Endothelial cell of umbilical vein (primary cell): Measurements from ENCODE around the gene COL15A1. TPM values are rescaled to one million over a fixed set of nuclear protein-coding genes. Genes with fewer than 3 reads are reported as not detected.

Experiments
- BruUV-seq: library from RNA; stranded (reverse); fragments of 400-500 nt; replicated peaks from 2 replicates; lab custom pipeline; 2021; lab: Mats Ljungman, UMichigan
- CTCF ChIA-PET: fragments of 300-600, 350-600 bp; sonication (Branson Sonifier 250); formaldehyde crosslinking; loops from one replicate; lab custom pipeline; 2021; ENCODE audit warnings: antibody characterized with exemption, inconsistent platforms; lab: Charles Lee
- POLR2A ChIA-PET: fragments of 300-600, 350-600 bp; sonication (Branson Sonifier 250); formaldehyde crosslinking; loops from one replicate; lab custom pipeline; 2021; ENCODE audit warnings: antibody characterized with exemption, inconsistent platforms; lab: Charles Lee
- DNase-seq: peaks from one replicate; pipeline ENCODE4 v3.0.0-alpha.2; 2011; ENCODE audit warnings: low read depth, low spot score
- FAIRE-seq: peaks from 2 replicates; lab custom pipeline; 2011; peaks lifted over from hg19 to GRCh38; lab: Jason Lieb, UNC
- H2AFZ ChIP-seq: 2 replicates; pipeline ENCODE4 v1.6.0; 2012; ENCODE audit warnings: low read depth, low read length, control low read depth, inconsistent platforms
- H3K27ac ChIP-seq: 2 replicates; pipeline ENCODE4 v1.5.1; 2011; ENCODE audit warnings: low read depth, mild to moderate bottlenecking, control low read depth, low read length, moderate library complexity; ENCODE audit not compliant: insufficient read depth
- H3K27me3 ChIP-seq, 2 experiments: 2 replicates each; pipeline versions ENCODE4 v1.6.0 to v1.6.1; 2011; ENCODE audit warnings: low read length in 2 of 2, mixed read lengths in 1 of 2; ENCODE audit not compliant: control insufficient read depth in 2 of 2, insufficient read depth in 2 of 2
- H3K36me3 ChIP-seq, 2 experiments: 2 replicates in 1 of 2; 3 replicates in 1 of 2; pipeline ENCODE4 v1.5.1; 2011; ENCODE audit warnings: low read length in 2 of 2, mild to moderate bottlenecking in 1 of 2, moderate library complexity in 1 of 2; ENCODE audit not compliant: control insufficient read depth in 2 of 2, insufficient read depth in 2 of 2; ENCODE audit errors: extremely low read depth in 1 of 2
- H3K4me1 ChIP-seq: 3 replicates; pipeline ENCODE4 v1.5.1; 2011; ENCODE audit warnings: mild to moderate bottlenecking, low read length; ENCODE audit not compliant: control insufficient read depth, insufficient read depth; ENCODE audit errors: extremely low read depth
- H3K4me2 ChIP-seq: 2 replicates; pipeline ENCODE4 v1.6.1; 2011; ENCODE audit warnings: low read length, control low read depth, mixed read lengths; ENCODE audit not compliant: insufficient read depth
- H3K4me3 ChIP-seq, 3 experiments: fragments of 200-600 bp in 1 of 3; sonication (generic), shearing (Covaris generic) in 1 of 3; replicated peaks in 1 of 3; 2 replicates each; pipeline ENCODE4 v1.5.1; 2011 to 2016; ENCODE audit warnings: control low read depth in 3 of 3, low read length in 3 of 3, mild to moderate bottlenecking in 2 of 3, inconsistent platforms in 1 of 3, low read depth in 1 of 3, moderate library complexity in 1 of 3; ENCODE audit not compliant: insufficient read depth in 1 of 3
- H3K79me2 ChIP-seq: 2 replicates; pipeline ENCODE4 v1.6.0; 2012; ENCODE audit warnings: low read length, inconsistent platforms; ENCODE audit not compliant: control insufficient read depth, insufficient read depth
- H3K9ac ChIP-seq: replicated peaks from 2 replicates; pipeline ENCODE3; 2011; ENCODE audit warnings: low read length, control low read depth; ENCODE audit not compliant: insufficient read depth; ENCODE audit errors: extremely low read depth
- H3K9me1 ChIP-seq: replicated peaks from 3 replicates; pipeline ENCODE4 v1.6.0; 2011; ENCODE audit warnings: mild to moderate bottlenecking, low read length; ENCODE audit not compliant: control insufficient read depth, insufficient read depth; ENCODE audit errors: extremely low read depth
- H3K9me3 ChIP-seq: replicated peaks from 2 replicates; pipeline ENCODE4 v1.5.1; 2012; ENCODE audit warnings: low read length, inconsistent platforms; ENCODE audit not compliant: control insufficient read depth, insufficient read depth
- H4K20me1 ChIP-seq: replicated peaks from 2 replicates; pipeline ENCODE3; 2011; ENCODE audit warnings: mild to moderate bottlenecking, low read length; ENCODE audit not compliant: control insufficient read depth, insufficient read depth; ENCODE audit errors: extremely low read depth
- EZH2 ChIP-seq: IDR thresholded peaks from 2 replicates; pipeline ENCODE4 v1.6.1; 2012; ENCODE audit warnings: borderline replicate concordance, low read depth, mild to moderate bottlenecking, moderate library complexity, low read length, inconsistent platforms; ENCODE audit not compliant: severe bottlenecking
- FOS ChIP-seq: IDR thresholded peaks from 2 replicates; pipeline ENCODE4 v1.6.1; 2011; ENCODE audit warnings: mild to moderate bottlenecking, low read length, moderate library complexity, borderline replicate concordance; ENCODE audit not compliant: insufficient read depth
- JUN ChIP-seq: IDR thresholded peaks from 2 replicates; pipeline ENCODE4 v1.6.1; 2011; ENCODE audit warnings: borderline replicate concordance, low read depth; ENCODE audit not compliant: insufficient read length, insufficient read depth
- MYC ChIP-seq: IDR thresholded peaks from one replicate; pipeline ENCODE4 v1.6.1; 2011; ENCODE audit warnings: mild to moderate bottlenecking, low read depth, low read length
- POLR2A ChIP-seq: IDR thresholded peaks from 2 replicates; pipeline ENCODE4 v1.6.1; 2012; ENCODE audit warnings: low read depth, mild to moderate bottlenecking, control low read depth, low read length
- POLR2AphosphoS5 ChIP-seq: IDR thresholded peaks from 2 replicates; pipeline ENCODE4 v1.6.1; 2012; ENCODE audit warnings: low read depth, mild to moderate bottlenecking, control low read depth, low read length, moderate library complexity; ENCODE audit not compliant: insufficient read depth
- dilution Hi-C: fragments of 300-500 bp; cut with MboI; formaldehyde crosslinking; loops from one replicate; pipeline ENCODE4 v1.15.0; 2019; ENCODE audit warnings: low sequenced_read_pairs; ENCODE audit not compliant: extremely low pct_ligation_motif_present
- intact Hi-C: fragments of 100-400 bp; cut with micrococcal nuclease; formaldehyde crosslinking; loops from one replicate; pipeline ENCODE4 v1.10.0; 2022
- polyA plus RNA-seq, 4 experiments: library from polyadenylated mRNA; depleted of rRNA in 3 of 4; stranded (reverse) in 3 of 4; unstranded in 1 of 4; fragments of >200 nt; gene quantifications; 2 replicates each; pipeline versions ENCODE4 v1.2.1 to v1.2.3, GENCODE V29; 2011 to 2012; ENCODE audit warnings: missing spikeins in 1 of 4
- total RNA-seq: library from RNA; stranded (reverse); gene quantifications from 2 replicates; pipeline ENCODE4 v1.2.3, GENCODE V29; 2021
- TF ChIP-seq, protein P1 (sequence below): IDR thresholded peaks from 2 replicates; pipeline ENCODE4 v1.6.1; 2011; ENCODE audit not compliant: insufficient read depth, insufficient read length

The COL15A1 gene
- total and polyA plus RNA-seq, 2 donors (not counting 3 experiments of a cell fraction or from before 2014, with no cell fraction given) = not detected

DNA sequence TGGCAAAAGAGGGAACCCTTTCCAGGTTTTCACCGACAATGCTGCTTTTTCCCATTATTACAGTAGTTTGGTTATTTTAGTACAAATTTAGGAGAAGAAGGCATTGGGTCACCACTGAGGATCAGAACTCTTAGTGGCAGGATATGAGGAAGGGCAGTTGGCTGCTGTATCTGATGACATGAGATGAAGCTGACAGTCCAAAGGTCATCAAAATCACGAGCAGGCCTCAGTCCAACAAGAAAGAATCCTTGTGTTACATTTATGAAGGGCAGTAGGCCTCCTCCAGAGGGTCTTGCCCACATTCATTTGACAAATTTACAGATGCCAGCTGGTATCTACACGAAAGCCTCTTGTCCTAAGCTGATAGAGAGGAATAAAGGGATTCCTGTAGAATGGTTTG is 49.5 kb upstream of the COL15A1 start:
- BruUV-seq = no TSS peak

DNA sequence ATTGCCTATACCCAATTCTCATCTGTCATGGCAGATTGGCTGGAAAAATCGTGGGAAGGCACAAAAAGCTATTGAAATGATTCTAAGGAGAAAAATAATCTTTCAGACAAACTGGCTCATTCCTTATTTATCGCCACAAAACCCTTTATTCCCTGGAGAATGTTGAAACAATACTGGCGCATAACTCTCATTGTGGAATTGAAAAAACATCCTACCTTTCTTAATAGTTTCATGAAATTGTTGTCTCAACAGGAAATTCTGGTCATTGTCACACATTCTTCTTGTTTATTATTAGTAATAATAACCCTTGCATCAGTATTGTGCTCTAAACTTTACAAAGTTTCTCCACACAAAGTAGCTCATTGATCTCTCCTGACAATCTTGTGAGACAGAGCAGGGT is 48.9 kb upstream of the COL15A1 start:
- no peak for TF ChIP-seq POLR2A
- no peak for TF ChIP-seq EZH2
- no peak for TF ChIP-seq JUN
- no peak for TF ChIP-seq MYC
- Histone ChIP-seq H3K4me3 (no peak overlapping the region), H3K9me1 (no peaks in the 10 kb centered on the region), H3K9me3 (no peaks in the 10 kb centered on the region), H3K36me3 (no peaks in the 10 kb centered on the region), H3K27ac (no peak overlapping the region), H3K4me1 (no peaks in the 10 kb centered on the region), H3K27me3 (peaks cover 2 to 4% of the 10 kb centered on the region in 2 experiments), H4K20me1 (no peaks in the 10 kb centered on the region), H3K4me2 (no peak overlapping the region), H3K79me2 (no peaks in the 10 kb centered on the region), H2AFZ (no peak overlapping the region), H3K9ac (no peak overlapping the region)
- BruUV-seq = no TSS peak
- ChIA-PET POLR2A (no interaction called here), CTCF (no interaction called here)
- no peak for DNase-seq
- FAIRE-seq = no peak
- intact Hi-C loops (no loop called here), dilution Hi-C loops (no loop called here)

More for the DNA sequence above, 49.5 kb upstream of the COL15A1 start:
- TF ChIP-seq MYC (no peak), JUN (no peak), POLR2AphosphoS5 (no peak), FOS (no peak)
- TF ChIP-seq, protein P1, sequence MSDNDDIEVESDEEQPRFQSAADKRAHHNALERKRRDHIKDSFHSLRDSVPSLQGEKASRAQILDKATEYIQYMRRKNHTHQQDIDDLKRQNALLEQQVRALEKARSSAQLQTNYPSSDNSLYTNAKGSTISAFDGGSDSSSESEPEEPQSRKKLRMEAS = no peak
- H3K36me3 ChIP-seq = no peaks in the 10 kb centered on the region
- no peaks in the 10 kb centered on the region for H3K9me1 ChIP-seq
- H3K79me2 ChIP-seq = no peaks in the 10 kb centered on the region
- H2AFZ ChIP-seq = no peak overlapping the region
- no peak overlapping the region for H3K4me3 ChIP-seq
- dilution Hi-C loops (no loop called here), intact Hi-C loops (no loop called here)
- DNase-seq = no peak
- H3K9ac ChIP-seq = no peak overlapping the region
- no peak overlapping the region for H3K4me2 ChIP-seq
- H3K9me3 ChIP-seq = no peaks in the 10 kb centered on the region
- H3K27ac ChIP-seq = no peak overlapping the region
- H3K4me1 ChIP-seq = no peaks in the 10 kb centered on the region
- H3K27me3 ChIP-seq = peaks cover 2 to 3% of the 10 kb centered on the region in 2 experiments
- ChIA-PET POLR2A (no interaction called here), CTCF (no interaction called here)
- no peaks in the 10 kb centered on the region for H4K20me1 ChIP-seq
- FAIRE-seq = no peak
